ENCODE data around the gene LAMA3. TPM values are rescaled to one million over a fixed set of nuclear protein-coding genes. Genes with fewer than 3 reads are reported as not detected.

LAMA3 gene
- polyA plus RNA-seq, 1 of the 3 experiments (the other 2 are of a cell fraction): 3.5 TPM

DNA sequence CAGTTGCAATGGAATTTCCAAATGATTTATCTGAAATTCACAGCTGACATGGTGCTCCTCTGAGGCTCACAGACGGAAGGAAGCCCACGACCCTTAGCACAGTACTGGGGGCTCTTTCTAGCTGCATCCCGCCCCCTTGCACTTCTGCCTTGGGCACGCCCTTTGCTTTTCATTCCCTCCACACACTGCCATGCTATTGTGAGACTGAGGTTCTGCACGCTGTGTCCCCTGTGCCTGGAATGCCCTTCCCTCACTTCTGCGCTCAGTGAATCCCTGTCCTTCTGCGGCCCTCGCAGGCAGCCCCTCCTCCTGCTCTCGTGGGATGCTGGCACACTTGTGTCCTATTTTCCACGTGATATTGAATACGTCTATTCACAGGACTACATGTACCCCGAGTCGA, 189.9 kb downstream of the LAMA3 start:
- no peak overlapping the region for H2AFZ ChIP-seq (ENCODE audit: low read depth)
- CTCF ChIA-PET: interaction anchor here (1.0 kb wide), 1 partner anchor 17 kb away, joined by 3 read pairs; no protein-coding TSS in a partner anchor
- no peaks in the 10 kb centered on the region for H3K9me2 ChIP-seq
- no peak overlapping the region for H3K9ac ChIP-seq
- no peak for DNase-seq
- no peaks in the 10 kb centered on the region for H3F3A ChIP-seq (replicated peaks; ENCODE audit: insufficient read depth)
- no peaks in the 10 kb centered on the region for H3K36me3 ChIP-seq (replicated peaks in 1 of 2; ENCODE audit: control insufficient read depth in 1 of 2, insufficient read depth in 2 of 2, low read length in 1 of 2)
- POLR2A ChIA-PET: no interaction called here
- WGBS (ENCODE audit: low lambda C conversion rate): 93% methylated on average over 13 of the region's 13 CpGs
- H3K9me3 ChIP-seq: no peaks in the 10 kb centered on the region
- H3K79me2 ChIP-seq (ENCODE audit: insufficient read depth): no peaks in the 10 kb centered on the region
- H3K4me1 ChIP-seq (ENCODE audit: control insufficient read depth in 1 of 2, insufficient read depth in 2 of 2, low read depth in 1 of 2, low read length in 1 of 2): peaks cover 0 to 12% of the 10 kb centered on the region in 2 experiments; a peak in 2 of 4 replicates
- H3K4me3 ChIP-seq (ENCODE audit: low read depth in 2 of 2, low read length in 1 of 2): no peak overlapping the region
- no peak overlapping the region for H3K27ac ChIP-seq (ENCODE audit: low read depth in 2 of 2, low read length in 1 of 2)
- no peaks in the 10 kb centered on the region for H4K20me1 ChIP-seq (ENCODE audit: insufficient read depth)
- TF ChIP-seq RAD21 (IDR thresholded peaks at IDR 0.05; ENCODE audit: low read length) (no peak), SMC3 (IDR thresholded peaks at IDR 0.05; ENCODE audit: low read depth, low read length) (no peak), CHD2 (IDR thresholded peaks at IDR 0.05; ENCODE audit: low read length, partially characterized antibody) (no peak), SIN3A (IDR thresholded peaks at IDR 0.05; ENCODE audit: borderline replicate concordance, low read depth, low read length) (no peak), MXI1 (IDR thresholded peaks at IDR 0.05; ENCODE audit: low read depth, low read length) (no peak), POLR2AphosphoS5 (IDR thresholded peaks at IDR 0.05; ENCODE audit: low read depth, low read length) (no peak), FOSL2 (IDR thresholded peaks at IDR 0.05; ENCODE audit: borderline replicate concordance, low read depth) (no peak), FOXM1 (IDR thresholded peaks at IDR 0.05; ENCODE audit: low read depth) (no peak), TCF12 (IDR thresholded peaks at IDR 0.05) (no peak), RFX5 (IDR thresholded peaks at IDR 0.05; ENCODE audit: low read length) (no peak), ZBTB33 (IDR thresholded peaks at IDR 0.05; ENCODE audit: borderline replicate concordance, low read depth) (no peak), NRF1 (IDR thresholded peaks at IDR 0.05; ENCODE audit: low read depth, low read length) (no peak)
- TF ChIP-seq, protein P1, sequence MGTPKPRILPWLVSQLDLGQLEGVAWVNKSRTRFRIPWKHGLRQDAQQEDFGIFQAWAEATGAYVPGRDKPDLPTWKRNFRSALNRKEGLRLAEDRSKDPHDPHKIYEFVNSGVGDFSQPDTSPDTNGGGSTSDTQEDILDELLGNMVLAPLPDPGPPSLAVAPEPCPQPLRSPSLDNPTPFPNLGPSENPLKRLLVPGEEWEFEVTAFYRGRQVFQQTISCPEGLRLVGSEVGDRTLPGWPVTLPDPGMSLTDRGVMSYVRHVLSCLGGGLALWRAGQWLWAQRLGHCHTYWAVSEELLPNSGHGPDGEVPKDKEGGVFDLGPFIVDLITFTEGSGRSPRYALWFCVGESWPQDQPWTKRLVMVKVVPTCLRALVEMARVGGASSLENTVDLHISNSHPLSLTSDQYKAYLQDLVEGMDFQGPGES (IDR thresholded peaks at IDR 0.05; ENCODE audit: low read depth, low read length): no peak
- TF ChIP-seq, protein P2, sequence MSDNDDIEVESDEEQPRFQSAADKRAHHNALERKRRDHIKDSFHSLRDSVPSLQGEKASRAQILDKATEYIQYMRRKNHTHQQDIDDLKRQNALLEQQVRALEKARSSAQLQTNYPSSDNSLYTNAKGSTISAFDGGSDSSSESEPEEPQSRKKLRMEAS (IDR thresholded peaks at IDR 0.05; ENCODE audit: low read depth): no peak
- TF ChIP-seq, protein P3, sequence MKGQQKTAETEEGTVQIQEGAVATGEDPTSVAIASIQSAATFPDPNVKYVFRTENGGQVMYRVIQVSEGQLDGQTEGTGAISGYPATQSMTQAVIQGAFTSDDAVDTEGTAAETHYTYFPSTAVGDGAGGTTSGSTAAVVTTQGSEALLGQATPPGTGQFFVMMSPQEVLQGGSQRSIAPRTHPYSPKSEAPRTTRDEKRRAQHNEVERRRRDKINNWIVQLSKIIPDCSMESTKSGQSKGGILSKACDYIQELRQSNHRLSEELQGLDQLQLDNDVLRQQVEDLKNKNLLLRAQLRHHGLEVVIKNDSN (IDR thresholded peaks at IDR 0.05; ENCODE audit: borderline replicate concordance, low read depth): no peak
- TF ChIP-seq, protein P4, sequence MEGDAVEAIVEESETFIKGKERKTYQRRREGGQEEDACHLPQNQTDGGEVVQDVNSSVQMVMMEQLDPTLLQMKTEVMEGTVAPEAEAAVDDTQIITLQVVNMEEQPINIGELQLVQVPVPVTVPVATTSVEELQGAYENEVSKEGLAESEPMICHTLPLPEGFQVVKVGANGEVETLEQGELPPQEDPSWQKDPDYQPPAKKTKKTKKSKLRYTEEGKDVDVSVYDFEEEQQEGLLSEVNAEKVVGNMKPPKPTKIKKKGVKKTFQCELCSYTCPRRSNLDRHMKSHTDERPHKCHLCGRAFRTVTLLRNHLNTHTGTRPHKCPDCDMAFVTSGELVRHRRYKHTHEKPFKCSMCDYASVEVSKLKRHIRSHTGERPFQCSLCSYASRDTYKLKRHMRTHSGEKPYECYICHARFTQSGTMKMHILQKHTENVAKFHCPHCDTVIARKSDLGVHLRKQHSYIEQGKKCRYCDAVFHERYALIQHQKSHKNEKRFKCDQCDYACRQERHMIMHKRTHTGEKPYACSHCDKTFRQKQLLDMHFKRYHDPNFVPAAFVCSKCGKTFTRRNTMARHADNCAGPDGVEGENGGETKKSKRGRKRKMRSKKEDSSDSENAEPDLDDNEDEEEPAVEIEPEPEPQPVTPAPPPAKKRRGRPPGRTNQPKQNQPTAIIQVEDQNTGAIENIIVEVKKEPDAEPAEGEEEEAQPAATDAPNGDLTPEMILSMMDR (IDR thresholded peaks at IDR 0.05): no peak
- no peak overlapping the region for H3K4me2 ChIP-seq
- no peaks in the 10 kb centered on the region for H3K27me3 ChIP-seq (ENCODE audit: insufficient read depth)

All from SK-N-SH (cell line).